GM12874 (cell line): ENCODE data around the gene ABLIM2.

Source experiments
- TF ChIP-seq, protein P1 (sequence below): IDR thresholded peaks from 2 replicates; pipeline ENCODE4 v1.5.1; 2011; ENCODE audit warnings: low read depth, mild to moderate bottlenecking, control low read depth, low read length, moderate library complexity; ENCODE audit not compliant: insufficient read depth

The ABLIM2 gene

DNA sequence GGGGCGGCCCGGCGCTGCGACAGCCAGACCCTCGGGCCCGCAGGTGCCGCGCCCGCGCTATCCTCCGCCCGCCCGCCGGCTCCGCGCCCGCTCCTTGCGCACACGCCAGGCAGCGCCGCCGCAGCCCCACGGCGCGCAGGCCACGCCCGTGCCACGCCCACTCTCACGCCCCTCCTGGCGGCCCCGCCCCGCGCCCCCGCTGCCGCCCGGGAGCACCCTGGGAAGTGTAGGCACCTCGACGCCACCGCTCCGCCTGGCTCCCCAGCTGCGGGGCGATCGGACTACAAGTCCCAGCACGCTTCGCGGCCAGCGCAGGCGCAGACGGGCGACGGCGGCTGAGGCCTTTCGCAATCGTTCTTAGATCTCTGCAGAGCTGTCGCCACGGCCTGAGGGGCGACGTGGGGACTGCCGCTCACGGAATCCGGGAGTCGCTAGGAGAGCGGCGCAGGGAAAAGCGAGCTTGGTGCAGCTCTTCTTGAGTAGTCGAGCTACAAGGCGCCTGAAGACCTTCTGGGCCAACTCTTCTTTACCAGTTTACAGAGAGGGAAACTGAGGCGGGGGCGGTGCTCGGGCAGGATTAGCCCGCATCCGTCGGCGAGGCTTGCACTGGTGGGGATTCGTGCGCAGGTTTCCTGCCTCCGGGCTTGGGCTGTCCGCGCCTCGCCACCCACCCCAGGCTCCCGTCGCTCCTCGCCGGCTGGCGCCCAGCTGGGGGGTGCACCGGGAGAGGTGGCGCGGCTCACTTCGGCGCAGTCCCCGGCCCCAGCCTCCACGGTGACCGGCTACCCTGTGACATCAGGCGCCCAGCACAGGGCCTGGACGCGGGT is at the start of gene ABLIM2:
TSS of gene ABLIM2 (minus strand) at position 104 of the 827 bp plus-strand sequence. CDS start 124 bp downstream, outside the sequence.
- TF ChIP-seq, protein P1, sequence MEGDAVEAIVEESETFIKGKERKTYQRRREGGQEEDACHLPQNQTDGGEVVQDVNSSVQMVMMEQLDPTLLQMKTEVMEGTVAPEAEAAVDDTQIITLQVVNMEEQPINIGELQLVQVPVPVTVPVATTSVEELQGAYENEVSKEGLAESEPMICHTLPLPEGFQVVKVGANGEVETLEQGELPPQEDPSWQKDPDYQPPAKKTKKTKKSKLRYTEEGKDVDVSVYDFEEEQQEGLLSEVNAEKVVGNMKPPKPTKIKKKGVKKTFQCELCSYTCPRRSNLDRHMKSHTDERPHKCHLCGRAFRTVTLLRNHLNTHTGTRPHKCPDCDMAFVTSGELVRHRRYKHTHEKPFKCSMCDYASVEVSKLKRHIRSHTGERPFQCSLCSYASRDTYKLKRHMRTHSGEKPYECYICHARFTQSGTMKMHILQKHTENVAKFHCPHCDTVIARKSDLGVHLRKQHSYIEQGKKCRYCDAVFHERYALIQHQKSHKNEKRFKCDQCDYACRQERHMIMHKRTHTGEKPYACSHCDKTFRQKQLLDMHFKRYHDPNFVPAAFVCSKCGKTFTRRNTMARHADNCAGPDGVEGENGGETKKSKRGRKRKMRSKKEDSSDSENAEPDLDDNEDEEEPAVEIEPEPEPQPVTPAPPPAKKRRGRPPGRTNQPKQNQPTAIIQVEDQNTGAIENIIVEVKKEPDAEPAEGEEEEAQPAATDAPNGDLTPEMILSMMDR = no peak

DNA sequence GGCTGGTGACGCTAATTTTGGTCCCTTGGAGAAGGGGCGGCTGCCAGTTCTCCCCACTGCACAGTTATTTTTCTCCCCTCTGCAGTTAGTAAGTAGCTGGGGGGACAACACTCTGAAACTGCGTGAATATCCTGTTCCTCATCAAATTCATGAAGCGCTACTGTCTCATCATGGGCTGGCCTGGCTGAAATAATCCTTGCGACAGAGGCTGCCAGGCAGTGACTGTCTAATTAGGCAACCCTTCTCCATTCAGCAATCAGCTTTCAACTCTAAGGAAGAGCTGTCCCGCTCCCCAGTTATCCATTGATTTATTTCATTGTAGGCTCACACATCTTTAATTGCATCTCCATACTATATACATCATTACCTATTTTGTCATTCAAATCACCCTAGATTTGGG is 48.7 kb upstream of the ABLIM2 start:
- TF ChIP-seq, protein P1 = no peak

- TF ChIP-seq, protein P1 = no peak
Observed at GRCh38 chr4:8205749-8206611, 47.4 kb upstream of the ABLIM2 start.

- TF ChIP-seq, protein P1 = no peak
Observed at GRCh38 chr4:8205241-8205707, 46.7 kb upstream of the ABLIM2 start.

DNA sequence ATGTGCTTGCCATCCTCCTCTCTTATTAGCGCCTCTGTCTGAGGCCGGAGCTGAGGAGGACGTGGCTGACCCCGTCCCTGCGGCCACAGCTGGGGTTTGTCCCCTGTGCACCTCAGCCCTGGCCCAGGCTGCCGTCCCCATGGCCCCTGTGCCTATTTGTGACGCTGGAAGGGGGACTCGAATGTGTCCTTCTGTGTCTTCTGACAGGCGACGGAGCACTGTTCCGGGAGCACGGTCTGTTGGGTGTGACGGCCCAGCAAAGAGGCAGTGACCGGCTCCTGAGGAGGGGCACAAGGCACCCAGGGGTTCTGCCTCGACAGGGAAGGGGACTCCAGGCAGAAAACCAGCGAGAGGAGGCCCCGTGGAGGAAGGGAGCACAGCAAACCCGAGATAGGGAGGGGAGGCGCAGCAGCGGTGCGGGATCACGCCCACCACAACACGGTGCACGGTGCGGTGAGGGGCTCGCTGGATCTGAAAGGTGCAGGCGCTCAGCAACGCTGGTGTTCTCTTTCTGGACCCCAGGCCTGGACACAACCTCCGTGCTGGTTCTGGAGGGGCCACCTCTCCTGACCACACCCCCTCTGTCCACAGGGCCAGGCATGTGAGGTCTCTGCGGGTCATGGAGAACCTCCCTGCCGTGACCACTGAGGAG is 46.1 kb upstream of the ABLIM2 start:
- TF ChIP-seq, protein P1 = no peak

- TF ChIP-seq, protein P1 = no peak
Observed at GRCh38 chr4:8203817-8204216, 45.2 kb upstream of the ABLIM2 start.

GRCh38 chr4:8203052-8203401 is 44.4 kb upstream of the ABLIM2 start:
- TF ChIP-seq, protein P1 = no peak
